ENCODE data around the gene CLIP2. TPM values are rescaled to one million over a fixed set of nuclear protein-coding genes. Genes with fewer than 3 reads are reported as not detected.
A peak's percentile ranks its signal among the peaks of the same experiment; 100 is the strongest.

CLIP2 gene
- total RNA-seq, 1 experiment from 2014 or later, result 37.9 TPM

- ChIA-PET CTCF (interaction anchor here (0.5 to 0.6 kb wide), 3 partner anchors 22 to 26 kb away, joined by 4 to 6 read pairs (median 4); no protein-coding TSS in a partner anchor), POLR2A (ENCODE audit: unreplicated experiment) (interaction anchor here (0.6 to 0.8 kb wide), 2 partner anchors 8 to 22 kb away, joined by 6 to 10 read pairs; no protein-coding TSS in a partner anchor)
- Histone ChIP-seq H3F3A (ENCODE audit: insufficient read depth, low read depth) (peaks cover 19% of the 10 kb centered on the region; the same call in 1 of the 2 replicates), H3K9me3 (ENCODE audit: insufficient read depth, low read depth) (no peaks in the 10 kb centered on the region), H3K27ac (no peak overlapping the region), H3K79me2 (ENCODE audit: low read depth) (peaks cover 10% of the 10 kb centered on the region; the same call in 1 of the 2 replicates), H3K27me3 (ENCODE audit: insufficient read depth, low read depth) (no peaks in the 10 kb centered on the region), H3K9me2 (ENCODE audit: insufficient read depth) (no peaks in the 10 kb centered on the region), H4K20me1 (ENCODE audit: insufficient read depth) (no peaks in the 10 kb centered on the region; the same call in 1 of the 2 replicates), H3K4me3 (peak overlapping the region; percentile 70), H3K4me1 (replicated peaks; ENCODE audit: insufficient read depth) (peaks cover 36% of the 10 kb centered on the region), H2AFZ (peak overlapping the region; percentile 81; the same call in 1 of the 2 replicates), H3K36me3 (ENCODE audit: low read depth) (no peaks in the 10 kb centered on the region), H3K4me2 (peak overlapping the region; percentile 92)
- intact Hi-C loops (cut with micrococcal nuclease; ENCODE audit: unreplicated experiment), result loop anchor here (5.0 kb wide), 2 partner anchors 38 to 102 kb away; partner anchors contain the start of gene RFC2
- DNase-seq, result no peak
- no peak for TF ChIP-seq EZH2 (IDR thresholded peaks at IDR 0.05; ENCODE audit: low read depth)
- no peak for TF ChIP-seq CTCF (conservative IDR thresholded peaks at IDR 0.05)
- BruUV-seq (replicated peaks), result no TSS peak
Measured at GRCh38 chr7:74289659-74290552, 699 bp downstream of the CLIP2 start.

GRCh38 chr7:74290553-74290950 is 1.3 kb downstream of the CLIP2 start:
- intact Hi-C loops (cut with micrococcal nuclease; ENCODE audit: unreplicated experiment), result loop anchor here (5.0 kb wide), 1 partner anchor 102 kb away; no protein-coding TSS in a partner anchor

More at GRCh38 chr7:74290553-74290950, 1.3 kb downstream of the CLIP2 start:
- Histone ChIP-seq H3K4me2 (peak overlapping the region; percentile 92), H3K27me3 (ENCODE audit: insufficient read depth, low read depth) (no peaks in the 10 kb centered on the region), H3K9me2 (ENCODE audit: insufficient read depth) (no peaks in the 10 kb centered on the region), H3K9me3 (ENCODE audit: insufficient read depth, low read depth) (no peaks in the 10 kb centered on the region), H3K27ac (no peak overlapping the region), H2AFZ (no peak overlapping the region), H3F3A (ENCODE audit: insufficient read depth, low read depth) (peaks cover 19% of the 10 kb centered on the region; the same call in 1 of the 2 replicates), H3K4me3 (peak overlapping the region; percentile 70; the same call in 1 of the 2 replicates), H3K79me2 (ENCODE audit: low read depth) (peaks cover 10% of the 10 kb centered on the region; the same call in 1 of the 2 replicates), H4K20me1 (ENCODE audit: insufficient read depth) (no peaks in the 10 kb centered on the region; the same call in 1 of the 2 replicates), H3K36me3 (ENCODE audit: low read depth) (no peaks in the 10 kb centered on the region), H3K4me1 (replicated peaks; ENCODE audit: insufficient read depth) (peaks cover 32% of the 10 kb centered on the region)
- DNase-seq, result no peak
- BruUV-seq (replicated peaks), result no TSS peak
- TF ChIP-seq EZH2 (IDR thresholded peaks at IDR 0.05; ENCODE audit: low read depth) (no peak), CTCF (conservative IDR thresholded peaks at IDR 0.05) (no peak)
- ChIA-PET CTCF (interaction anchor here (0.5 kb wide), 1 partner anchor 23 kb away, joined by 6 read pairs; no protein-coding TSS in a partner anchor), POLR2A (ENCODE audit: unreplicated experiment) (no interaction called here)

Measured in PC-9 (cell line).